ENCODE measurements around the gene LDLRAD1. TPM values are rescaled to one million over a fixed set of nuclear protein-coding genes. Genes with fewer than 3 reads are reported as not detected.
"Not testable (repeated sequence)": the region's sequence is repeated elsewhere in the genome, so short reads cannot be mapped to it uniquely, and the experiment has no call there.

The LDLRAD1 gene
- total and polyA plus RNA-seq, 2 of the 13 experiments (the other 11 are each of a cell fraction or from before 2014, with no cell fraction given): 2.5 to 14.0 TPM

GRCh38 chr1:54003750-54004480, 14.1 kb downstream of the LDLRAD1 start:
- H3K27me3 ChIP-seq (ENCODE audit: control insufficient read depth in 1 of 2, insufficient read depth in 2 of 2, low read length in 2 of 2); H2AFZ ChIP-seq (ENCODE audit: low read length); DNase-seq (ENCODE audit: low spot score); ATAC-seq; intact Hi-C loops (cut with micrococcal nuclease; ENCODE audit: unreplicated experiment); FAIRE-seq; H3K79me2 ChIP-seq (ENCODE audit: insufficient read depth, low read length); H3K9me3 ChIP-seq (ENCODE audit: low read length); H3K4me3 ChIP-seq (replicated peaks in 1 of 3; ENCODE audit: insufficient read depth in 1 of 3, low read depth in 2 of 3, low read length in 3 of 3); H3K27ac ChIP-seq (ENCODE audit: extremely low read length, insufficient read depth, low read length); CTCF ChIA-PET (ENCODE audit: low intra/inter-chr PET ratio, low total read pairs); H3K9ac ChIP-seq (ENCODE audit: insufficient read depth, low read depth, low read length); H3K4me2 ChIP-seq (ENCODE audit: low read depth, low read length); in situ Hi-C loops (cut with HindIII; ENCODE audit: extremely low pct_ligation_motif_present, low pct_unique_long_range_greater_than_20kb); H3K36me3 ChIP-seq (replicated peaks in 1 of 2; ENCODE audit: control insufficient read depth in 1 of 2, insufficient read depth in 2 of 2, low read length in 2 of 2); H4K20me1 ChIP-seq (ENCODE audit: insufficient read depth, low read length); BruUV-seq (replicated peaks): not testable (repeated sequence)
- WGBS (ENCODE audit: low lambda C conversion rate): 87% methylated on average over 9 of the region's 19 CpGs
- peak; percentile 52 for TF ChIP-seq NFYC (CRISPR knock-in tag; IDR thresholded peaks at IDR 0.05)
- peak; percentile 59 for TF ChIP-seq NFYB (CRISPR knock-in tag; IDR thresholded peaks at IDR 0.05)
- H3K4me1 ChIP-seq (ENCODE audit: insufficient read depth, low read length): peaks cover 26% of the 10 kb centered on the region
- POLR2A ChIA-PET: interaction anchor here (1.2 to 1.7 kb wide), 2 partner anchors 12 to 58 kb away, joined by 3 to 4 read pairs; partner anchors contain the start of gene IFT25

- Histone ChIP-seq H3K4me1 (ENCODE audit: insufficient read depth, low read length) (peaks cover 26% of the 10 kb centered on the region), H3K4me3 (replicated peaks in 1 of 3; ENCODE audit: insufficient read depth in 1 of 3, low read depth in 2 of 3, low read length in 3 of 3) (no peak overlapping the region), H3K9me3 (ENCODE audit: low read length) (no peaks in the 10 kb centered on the region), H3K79me2 (ENCODE audit: insufficient read depth, low read length) (no peaks in the 10 kb centered on the region), H2AFZ (ENCODE audit: low read length) (no peak overlapping the region), H3K27ac (ENCODE audit: extremely low read length, insufficient read depth, low read length) (no peak overlapping the region), H4K20me1 (ENCODE audit: insufficient read depth, low read length) (no peaks in the 10 kb centered on the region), H3K27me3 (ENCODE audit: control insufficient read depth in 1 of 2, insufficient read depth in 2 of 2, low read length in 2 of 2) (no peaks in the 10 kb centered on the region), H3K9ac (ENCODE audit: insufficient read depth, low read depth, low read length) (no peak overlapping the region), H3K4me2 (ENCODE audit: low read depth, low read length) (no peak overlapping the region), H3K36me3 (replicated peaks in 1 of 2; ENCODE audit: control insufficient read depth in 1 of 2, insufficient read depth in 2 of 2, low read length in 2 of 2) (no peaks in the 10 kb centered on the region)
- TF ChIP-seq IRF1 (CRISPR knock-in tag; IDR thresholded peaks at IDR 0.05; ENCODE audit: low read depth) (no peak), ZNF589 (CRISPR knock-in tag; conservative IDR thresholded peaks at IDR 0.05) (no peak), MYC (CRISPR knock-in tag; IDR thresholded peaks at IDR 0.05; ENCODE audit: borderline replicate concordance) (no peak)
- WGBS (ENCODE audit: low lambda C conversion rate): 94% methylated on average over 12 of the region's 12 CpGs
- CTCF ChIA-PET (ENCODE audit: low intra/inter-chr PET ratio, low total read pairs): no interaction called here
- FAIRE-seq (no peak), ATAC-seq (no peak), DNase-seq (ENCODE audit: low spot score) (no peak)
- no TSS peak for BruUV-seq (replicated peaks)
- POLR2A ChIA-PET: interaction anchor here (1.2 to 1.7 kb wide), 2 partner anchors 11 to 58 kb away, joined by 3 to 4 read pairs; partner anchors contain the start of gene IFT25
- in situ Hi-C loops (cut with HindIII; ENCODE audit: extremely low pct_ligation_motif_present, low pct_unique_long_range_greater_than_20kb): no loop called here
- intact Hi-C loops (cut with micrococcal nuclease; ENCODE audit: unreplicated experiment): no loop called here
These were observed 14.7 kb downstream of the LDLRAD1 start for GRCh38 chr1:54003249-54003646.

All from HepG2 (cell line).